Measurements from ENCODE around the gene MBP. TPM values are rescaled to one million over a fixed set of nuclear protein-coding genes. Genes with fewer than 3 reads are reported as not detected.

The MBP gene
- total and polyA plus RNA-seq, 10 donors, result 11.1 to 96.0 (median 70.8) TPM

- peak overlapping the region in 1 of 8 donors; percentile 24 for H3K27ac ChIP-seq
- WGBS, 5 donors, result 24 to 33% (median 29%) methylated on average over 11 of the region's 11 CpGs
- peak overlapping the region in 1 of 8 donors; percentile 23 for H3K4me3 ChIP-seq
- no peaks in the 10 kb centered on the region for H3K9me3 ChIP-seq
- peak; percentile 89 for DNase-seq
- no peaks in the 10 kb centered on the region for H3K27me3 ChIP-seq (replicated peaks in 1 of 7)
- no peaks in the 10 kb centered on the region for H3K36me3 ChIP-seq
- H3K4me1 ChIP-seq, result peaks cover 8 to 33% (median 22%) of the 10 kb centered on the region in 6 donors
- intact Hi-C loops (cut with DNase I; ENCODE audit: low total_unique reads), result loop anchor here (5.0 kb wide), 2 partner anchors 52 to 212 kb away; no protein-coding TSS in a partner anchor
- TF ChIP-seq POLR2AphosphoS5 (IDR thresholded peaks at IDR 0.05), result peak in 2 of 3 donors; percentile 51 to 52
- TF ChIP-seq CTCF (IDR thresholded peaks at IDR 0.05 in 8 of 11, conservative IDR thresholded peaks at IDR 0.05 in 3 of 11), result peak; percentile 65 to 97 (median 90)
- TF ChIP-seq POLR2A (IDR thresholded peaks at IDR 0.05), result no peak
These were observed 132.1 kb downstream of the MBP start for GRCh38 chr18:77000527-77000926.

GRCh38 chr18:76999077-76999476 is 133.5 kb downstream of the MBP start:
- Histone ChIP-seq H3K27me3 (replicated peaks in 1 of 7) (no peaks in the 10 kb centered on the region), H3K4me3 (no peak overlapping the region), H3K36me3 (no peaks in the 10 kb centered on the region), H3K9me3 (no peaks in the 10 kb centered on the region), H3K27ac (no peak overlapping the region), H3K4me1 (peaks cover 4 to 18% (median 8%) of the 10 kb centered on the region in 6 donors)
- WGBS, 5 donors, result 86 to 92% (median 89%) methylated on average over 13 of the region's 13 CpGs
- intact Hi-C loops (cut with DNase I; ENCODE audit: low total_unique reads), result no loop called here
- TF ChIP-seq POLR2AphosphoS5 (IDR thresholded peaks at IDR 0.05) (no peak), CTCF (IDR thresholded peaks at IDR 0.05 in 8 of 11, conservative IDR thresholded peaks at IDR 0.05 in 3 of 11) (no peak), POLR2A (IDR thresholded peaks at IDR 0.05) (no peak)
- DNase-seq, result no peak

GRCh38 chr18:76997951-76998808 is 134.4 kb downstream of the MBP start:
- TF ChIP-seq POLR2A (IDR thresholded peaks at IDR 0.05) (no peak), POLR2AphosphoS5 (IDR thresholded peaks at IDR 0.05) (no peak), CTCF (IDR thresholded peaks at IDR 0.05 in 8 of 11, conservative IDR thresholded peaks at IDR 0.05 in 3 of 11) (no peak)
- no peaks in the 10 kb centered on the region for H3K9me3 ChIP-seq
- H3K4me1 ChIP-seq, result peaks cover 4 to 13% (median 8%) of the 10 kb centered on the region in 6 donors
- H3K36me3 ChIP-seq, result no peaks in the 10 kb centered on the region
- no peak for DNase-seq
- H3K27ac ChIP-seq, result no peak overlapping the region
- no peak overlapping the region for H3K4me3 ChIP-seq
- no peaks in the 10 kb centered on the region for H3K27me3 ChIP-seq (replicated peaks in 1 of 7)
- intact Hi-C loops (cut with DNase I; ENCODE audit: low total_unique reads), result no loop called here
- WGBS, 5 donors, result 89 to 95% (median 93%) methylated on average over 31 to 38 of the region's 38 CpGs

GRCh38 chr18:76996429-76996828 is 136.2 kb downstream of the MBP start:
- Histone ChIP-seq H3K4me1 (peaks cover 4 to 13% (median 8%) of the 10 kb centered on the region in 6 donors), H3K27me3 (replicated peaks in 1 of 7) (no peaks in the 10 kb centered on the region), H3K4me3 (no peak overlapping the region), H3K9me3 (no peaks in the 10 kb centered on the region), H3K36me3 (no peaks in the 10 kb centered on the region), H3K27ac (no peak overlapping the region)
- no peak for TF ChIP-seq POLR2AphosphoS5 (IDR thresholded peaks at IDR 0.05)
- TF ChIP-seq CTCF (IDR thresholded peaks at IDR 0.05 in 8 of 11, conservative IDR thresholded peaks at IDR 0.05 in 3 of 11), result no peak
- TF ChIP-seq POLR2A (IDR thresholded peaks at IDR 0.05), result no peak
- intact Hi-C loops (cut with DNase I; ENCODE audit: low total_unique reads), result no loop called here
- no peak for DNase-seq
- WGBS, 5 donors, result 79 to 93% (median 85%) methylated on average over 7 of the region's 7 CpGs

All from spleen (tissue), 11 donors.